ENCODE measurements around the gene MEIOSIN. TPM values are rescaled to one million over a fixed set of nuclear protein-coding genes. Genes with fewer than 3 reads are reported as not detected.
"Not testable (repeated sequence)": the region's sequence is repeated elsewhere in the genome, so short reads cannot be mapped to it uniquely, and the experiment has no call there.

The MEIOSIN gene, protein sequence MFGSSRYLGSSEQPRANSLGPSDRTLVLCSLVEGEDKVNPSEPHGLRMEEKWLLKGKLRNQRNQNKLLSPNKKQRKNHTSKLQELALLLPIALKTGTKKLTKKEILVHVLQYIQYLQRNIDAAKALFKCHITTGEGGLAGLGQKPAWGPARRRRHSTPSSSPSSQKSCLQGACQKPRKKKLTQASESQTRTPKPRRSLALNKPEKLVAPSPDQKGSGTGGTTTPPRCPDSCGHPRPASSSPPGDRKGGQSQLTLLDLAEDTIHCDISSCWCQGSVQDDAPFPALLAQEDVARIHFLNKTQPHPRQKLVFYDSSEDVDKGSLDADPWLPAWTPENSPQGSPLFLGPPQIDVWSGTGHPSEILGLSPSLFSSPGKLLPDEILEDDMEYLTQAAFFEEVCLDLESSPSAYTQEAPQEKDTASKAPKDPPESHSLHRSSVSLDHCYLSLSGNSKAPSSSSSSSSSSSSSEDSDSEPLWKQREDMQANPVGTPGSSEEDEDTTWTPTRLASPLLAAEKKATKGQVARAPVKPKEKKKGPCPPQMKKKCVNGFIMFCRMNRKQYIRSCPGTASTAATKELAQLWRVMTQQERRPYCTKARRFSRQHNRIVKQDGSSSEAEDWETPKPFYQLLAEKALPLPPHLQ
- total RNA-seq (not detected), polyA plus RNA-seq (ENCODE audit: insufficient read depth, low read depth, low replicate concordance) (not detected)
- long read RNA-seq, donor 1, partial matches to known transcripts = 21 of 26 reads
- long read RNA-seq, donor 1, other reads (novel, unspliced or antisense) = 5 of 26 reads
- long read RNA-seq, donor 2 = 0 reads
- long read RNA-seq, donor 3 = 0 reads
- long read RNA-seq, donor 4 = 0 reads
- long read RNA-seq, donor 5 = 0 reads
- long read RNA-seq, donor 6 = 0 reads
- long read RNA-seq, donor 7 = 0 reads
- long read RNA-seq, donor 8 = 0 reads
- long read RNA-seq, donor 9 = 0 reads
- long read RNA-seq, donor 10 = 0 reads

DNA sequence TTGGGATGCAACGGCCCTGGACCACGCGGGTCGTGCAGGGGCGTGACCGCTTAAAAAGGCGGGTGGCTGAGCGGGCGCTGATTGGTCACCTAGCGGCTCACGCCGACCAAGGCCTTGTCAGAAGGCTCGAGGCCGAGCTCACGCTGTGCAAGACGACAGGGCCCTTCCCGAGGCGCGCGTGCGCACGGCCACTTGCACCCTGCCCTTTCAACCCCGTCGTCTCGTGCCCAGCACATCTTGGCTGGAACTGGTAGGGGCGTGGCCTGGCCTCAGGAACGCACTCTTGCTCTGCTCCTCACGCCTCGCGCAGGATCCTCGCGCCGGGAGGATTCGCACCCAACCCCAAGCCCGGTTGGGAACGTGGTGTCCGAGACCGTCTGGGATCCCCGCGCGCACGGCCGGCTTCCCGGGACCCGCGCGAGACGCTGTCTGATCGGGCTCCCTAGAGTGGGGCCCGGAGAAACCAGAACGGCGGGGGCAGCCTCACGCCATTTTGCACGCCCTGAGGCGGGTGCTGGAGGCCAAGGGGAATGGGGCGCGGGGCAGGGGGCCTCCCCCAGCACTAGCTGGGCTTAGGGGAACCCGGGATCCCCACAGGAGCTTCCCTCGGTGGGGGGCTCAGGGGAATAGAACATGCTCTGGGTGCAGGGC, at the start of gene MEIOSIN:
TSS of gene MEIOSIN (plus strand) at position 280 of the 651 bp plus-strand sequence. CDS start 1,938 bp downstream, outside the sequence.
- Histone ChIP-seq H3K27ac (ENCODE audit: low read depth in 2 of 2, low read length in 2 of 2) (no peak within 1 kb of the TSS), H3K36me3 (ENCODE audit: control insufficient read depth in 2 of 3, insufficient read depth in 3 of 3, low read length in 3 of 3) (no peaks in the 10 kb centered on the region), H3K9ac (ENCODE audit: low read length in 3 of 3) (no peak within 1 kb of the TSS), H3K4me3 (ENCODE audit: low read length in 3 of 3) (no peak within 1 kb of the TSS), H3K4me1 (ENCODE audit: control insufficient read depth in 2 of 3, insufficient read depth in 2 of 3, low read depth in 1 of 3, low read length in 3 of 3) (peaks cover 0 to 6% (median 0%) of the 10 kb centered on the region in 3 donors), H3K9me3 (ENCODE audit: control insufficient read depth in 2 of 3, insufficient read depth in 1 of 3, low read length in 3 of 3) (no peaks in the 10 kb centered on the region), H3K27me3 (ENCODE audit: control insufficient read depth, insufficient read depth, low read length) (no peaks in the 10 kb centered on the region)
- intact Hi-C loops (cut with DNase I) = no loop called here
- TF ChIP-seq, protein P1, sequence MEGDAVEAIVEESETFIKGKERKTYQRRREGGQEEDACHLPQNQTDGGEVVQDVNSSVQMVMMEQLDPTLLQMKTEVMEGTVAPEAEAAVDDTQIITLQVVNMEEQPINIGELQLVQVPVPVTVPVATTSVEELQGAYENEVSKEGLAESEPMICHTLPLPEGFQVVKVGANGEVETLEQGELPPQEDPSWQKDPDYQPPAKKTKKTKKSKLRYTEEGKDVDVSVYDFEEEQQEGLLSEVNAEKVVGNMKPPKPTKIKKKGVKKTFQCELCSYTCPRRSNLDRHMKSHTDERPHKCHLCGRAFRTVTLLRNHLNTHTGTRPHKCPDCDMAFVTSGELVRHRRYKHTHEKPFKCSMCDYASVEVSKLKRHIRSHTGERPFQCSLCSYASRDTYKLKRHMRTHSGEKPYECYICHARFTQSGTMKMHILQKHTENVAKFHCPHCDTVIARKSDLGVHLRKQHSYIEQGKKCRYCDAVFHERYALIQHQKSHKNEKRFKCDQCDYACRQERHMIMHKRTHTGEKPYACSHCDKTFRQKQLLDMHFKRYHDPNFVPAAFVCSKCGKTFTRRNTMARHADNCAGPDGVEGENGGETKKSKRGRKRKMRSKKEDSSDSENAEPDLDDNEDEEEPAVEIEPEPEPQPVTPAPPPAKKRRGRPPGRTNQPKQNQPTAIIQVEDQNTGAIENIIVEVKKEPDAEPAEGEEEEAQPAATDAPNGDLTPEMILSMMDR (IDR thresholded peaks at IDR 0.05; ENCODE audit: borderline replicate concordance, extremely low read depth, insufficient read depth) = no peak
- DNase-seq (peak in 1 of 5 donors; percentile 57), FAIRE-seq (no peak)

DNA sequence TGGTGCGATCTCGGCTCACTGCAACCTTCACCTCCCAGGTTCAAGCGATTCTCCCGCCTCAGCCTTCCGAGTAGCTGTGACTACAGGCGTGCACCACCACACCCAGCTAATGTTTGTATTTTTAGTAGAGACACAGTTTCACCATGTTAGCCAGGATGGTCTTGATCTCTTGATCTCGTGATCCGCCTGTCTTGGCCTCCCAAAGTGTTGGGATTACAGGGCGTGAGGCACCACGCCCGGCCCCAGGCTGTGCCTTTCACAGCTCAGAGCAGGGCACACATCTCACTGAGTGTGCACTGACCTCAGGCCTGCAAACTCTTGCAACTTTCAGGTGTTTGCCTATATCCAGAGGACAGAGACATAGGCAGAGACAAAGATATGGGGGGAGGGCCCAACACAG, 48.2 kb upstream of the MEIOSIN start:
- DNase-seq; intact Hi-C loops (cut with DNase I); FAIRE-seq: not testable (repeated sequence)

DNA sequence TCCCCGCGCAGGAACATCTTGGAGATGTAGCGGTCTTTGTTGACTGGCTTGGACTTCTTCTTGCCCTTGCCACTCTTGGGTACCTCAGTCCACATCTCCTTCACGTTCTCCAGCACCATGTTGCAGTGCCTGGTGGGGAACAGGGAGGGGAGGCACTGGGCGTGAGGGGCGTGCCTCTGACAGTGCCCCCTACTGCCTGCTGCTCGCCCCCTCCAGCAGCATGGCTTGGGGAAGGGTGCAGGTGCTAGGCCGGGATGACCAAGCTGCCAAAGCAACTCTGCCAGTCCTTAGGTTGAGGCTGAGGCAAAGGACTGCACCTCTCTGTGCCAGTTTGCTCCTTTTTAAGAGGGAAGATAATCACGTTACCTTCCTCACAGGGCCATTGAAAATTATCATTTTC, 45.6 kb upstream of the MEIOSIN start:
- intact Hi-C loops (cut with DNase I) = no loop called here
- Histone ChIP-seq H3K27me3 (ENCODE audit: control insufficient read depth, insufficient read depth, low read length) (no peaks in the 10 kb centered on the region), H3K9me3 (ENCODE audit: control insufficient read depth in 2 of 3, insufficient read depth in 1 of 3, low read length in 3 of 3) (no peaks in the 10 kb centered on the region), H3K4me3 (ENCODE audit: low read length in 3 of 3) (no peak overlapping the region), H3K27ac (ENCODE audit: low read depth in 2 of 2, low read length in 2 of 2) (no peak overlapping the region), H3K4me1 (ENCODE audit: control insufficient read depth in 2 of 3, insufficient read depth in 2 of 3, low read depth in 1 of 3, low read length in 3 of 3) (no peaks in the 10 kb centered on the region), H3K36me3 (ENCODE audit: control insufficient read depth in 2 of 3, insufficient read depth in 3 of 3, low read length in 3 of 3) (peaks cover 0 to 18% (median 16%) of the 10 kb centered on the region in 3 donors), H3K9ac (ENCODE audit: low read length in 3 of 3) (no peak overlapping the region)
- FAIRE-seq (no peak), DNase-seq (no peak)
- TF ChIP-seq, protein P1 (IDR thresholded peaks at IDR 0.05; ENCODE audit: borderline replicate concordance, extremely low read depth, insufficient read depth) = no peak

More for the DNA sequence above, 48.2 kb upstream of the MEIOSIN start:
- not testable (repeated sequence) for H3K27ac ChIP-seq (ENCODE audit: low read depth in 2 of 2, low read length in 2 of 2); H3K9ac ChIP-seq (ENCODE audit: low read length in 3 of 3); H3K4me1 ChIP-seq (ENCODE audit: control insufficient read depth in 2 of 3, insufficient read depth in 2 of 3, low read depth in 1 of 3, low read length in 3 of 3); H3K27me3 ChIP-seq (ENCODE audit: control insufficient read depth, insufficient read depth, low read length); H3K9me3 ChIP-seq (ENCODE audit: control insufficient read depth in 2 of 3, insufficient read depth in 1 of 3, low read length in 3 of 3); H3K4me3 ChIP-seq (ENCODE audit: low read length in 3 of 3)
- H3K36me3 ChIP-seq (ENCODE audit: control insufficient read depth in 2 of 3, insufficient read depth in 3 of 3, low read length in 3 of 3) = peaks cover 0 to 18% (median 16%) of the 10 kb centered on the region in 3 donors
